Measurements from ENCODE around the gene STYX.
"Not testable (repeated sequence)": the region's sequence is repeated elsewhere in the genome, so short reads cannot be mapped to it uniquely, and the experiment has no call there.

Gene STYX

DNA sequence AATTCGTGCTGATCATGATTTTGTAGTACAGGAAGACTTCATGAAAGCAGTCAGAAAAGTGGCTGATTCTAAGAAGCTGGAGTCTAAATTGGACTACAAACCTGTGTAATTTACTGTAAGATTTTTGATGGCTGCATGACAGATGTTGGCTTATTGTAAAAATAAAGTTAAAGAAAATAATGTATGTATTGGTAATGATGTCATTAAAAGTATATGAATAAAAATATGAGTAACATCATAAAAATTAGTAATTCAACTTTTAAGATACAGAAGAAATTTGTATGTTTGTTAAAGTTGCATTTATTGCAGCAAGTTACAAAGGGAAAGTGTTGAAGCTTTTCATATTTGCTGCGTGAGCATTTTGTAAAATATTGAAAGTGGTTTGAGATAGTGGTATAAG is 2.5 kb upstream of the STYX start:
- not testable (repeated sequence) for DNase-seq (ENCODE audit: low spot score)

DNA sequence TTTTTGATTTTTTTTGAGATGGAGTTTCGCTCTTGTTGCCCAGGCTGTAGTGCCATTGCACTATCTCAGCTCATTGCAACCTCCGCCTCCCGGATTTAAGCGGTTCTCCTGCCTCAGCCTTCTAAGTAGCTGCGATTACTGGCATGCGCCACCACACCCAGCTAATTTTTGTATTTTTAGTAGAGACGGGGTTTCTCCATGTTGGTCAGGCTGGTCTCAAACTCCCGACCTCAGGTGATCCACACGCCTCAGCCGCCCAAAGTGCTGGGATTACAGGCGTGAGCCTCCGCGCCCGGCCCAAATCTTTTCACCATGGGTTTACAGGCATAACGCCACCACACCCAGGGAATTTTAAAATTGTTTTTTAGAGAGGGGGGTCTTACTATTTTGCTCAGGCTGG is 931 bp upstream of the STYX start:
- not testable (repeated sequence) for DNase-seq (ENCODE audit: low spot score)

- DNase-seq (ENCODE audit: low spot score), result no peak
These were observed 411 bp upstream of the STYX start for GRCh38 chr14:52729585-52729924.

DNA sequence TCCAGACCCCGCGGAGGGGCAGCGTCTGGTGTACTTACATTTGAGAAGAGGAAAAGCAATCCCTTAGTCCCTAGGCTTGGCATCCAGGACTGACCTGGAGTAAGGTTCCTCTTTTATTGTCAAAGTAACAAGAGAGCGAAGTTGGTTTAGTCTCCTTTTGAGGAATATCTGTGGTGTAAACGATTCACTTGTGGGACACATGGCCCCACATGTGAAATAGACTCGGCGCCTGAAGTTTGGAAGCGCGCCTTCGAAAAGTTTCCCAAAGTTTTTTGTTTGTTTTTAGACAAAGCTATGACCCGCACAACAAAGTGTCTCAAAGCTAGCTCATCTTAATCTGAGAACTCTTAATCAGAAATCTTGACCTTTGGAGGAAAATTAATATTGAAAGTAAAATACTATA is 744 bp downstream of the STYX start:
- DNase-seq (ENCODE audit: low spot score), result no peak

- DNase-seq (ENCODE audit: low spot score), result no peak
These were observed 3.9 kb downstream of the STYX start for GRCh38 chr14:52733824-52734223.

DNA sequence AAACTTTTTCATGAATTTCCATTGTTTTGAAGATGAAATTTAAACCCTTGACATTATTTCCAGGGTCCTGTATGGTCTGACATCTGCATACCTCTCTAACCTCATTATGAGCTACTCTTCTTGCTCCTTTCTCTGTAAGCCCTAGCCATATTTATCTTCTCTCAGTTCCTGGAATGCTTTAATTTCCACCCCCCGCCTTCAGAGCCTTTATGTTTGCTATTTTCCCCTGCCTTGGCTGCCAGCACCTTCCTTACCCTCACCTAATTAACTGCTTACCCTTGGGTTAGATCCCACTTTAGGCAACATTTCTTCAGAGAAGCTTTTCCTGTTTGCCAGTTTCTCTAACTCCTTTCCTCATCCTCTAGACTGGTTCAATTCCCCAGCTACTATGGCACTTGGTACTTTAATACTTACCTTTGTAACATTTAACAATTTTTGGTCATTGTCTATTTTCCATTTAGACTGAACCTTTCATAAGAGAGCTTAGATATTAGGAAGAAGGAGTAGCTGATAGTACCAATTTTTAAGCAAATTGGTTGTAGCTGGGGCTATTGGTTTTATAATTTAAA is 6.0 kb downstream of the STYX start:
- no peak for DNase-seq (ENCODE audit: low spot score)

DNA sequence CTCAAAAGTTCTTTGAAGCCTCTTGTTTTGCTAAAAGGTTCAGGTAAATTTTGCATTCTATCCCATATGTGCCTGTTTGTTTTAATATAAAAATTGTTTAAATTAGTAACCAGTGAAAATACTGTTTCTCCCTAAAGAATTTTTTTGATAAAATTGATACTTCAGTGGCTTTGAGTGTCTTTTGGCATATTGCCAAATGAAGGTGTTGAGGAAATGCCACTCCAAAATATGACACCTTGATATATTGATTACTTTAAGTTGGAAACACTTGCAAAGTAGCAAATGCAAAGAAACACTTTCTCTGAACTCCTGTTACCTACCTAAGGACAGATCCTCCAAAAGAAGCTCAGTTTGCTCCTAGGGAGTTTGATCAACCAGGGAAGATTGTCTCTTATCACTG is 8.4 kb downstream of the STYX start:
- DNase-seq (ENCODE audit: low spot score), result no peak

GRCh38 chr14:52740751-52741150 is 10.8 kb downstream of the STYX start:
- DNase-seq (ENCODE audit: low spot score), result no peak

DNA sequence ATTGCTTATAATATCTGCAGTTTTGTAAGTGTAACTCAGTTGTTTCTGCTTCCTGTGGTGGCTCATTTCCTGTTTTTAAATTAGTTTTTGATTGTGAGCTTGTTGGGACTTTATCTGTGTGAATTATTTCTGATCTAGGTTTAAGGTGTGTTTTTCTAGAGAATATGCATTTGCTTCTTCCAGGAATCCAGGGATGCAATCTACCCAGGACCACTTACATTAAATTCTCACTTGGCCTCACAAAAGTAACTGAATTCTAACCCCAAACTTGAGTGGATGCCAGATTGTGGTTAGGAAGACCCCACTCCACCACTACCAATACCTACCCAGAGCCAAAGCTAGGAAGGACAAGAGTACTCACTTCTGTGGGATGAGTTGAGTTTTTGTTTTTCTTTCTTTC is 11.9 kb downstream of the STYX start:
- DNase-seq (ENCODE audit: low spot score), result no peak

DNA sequence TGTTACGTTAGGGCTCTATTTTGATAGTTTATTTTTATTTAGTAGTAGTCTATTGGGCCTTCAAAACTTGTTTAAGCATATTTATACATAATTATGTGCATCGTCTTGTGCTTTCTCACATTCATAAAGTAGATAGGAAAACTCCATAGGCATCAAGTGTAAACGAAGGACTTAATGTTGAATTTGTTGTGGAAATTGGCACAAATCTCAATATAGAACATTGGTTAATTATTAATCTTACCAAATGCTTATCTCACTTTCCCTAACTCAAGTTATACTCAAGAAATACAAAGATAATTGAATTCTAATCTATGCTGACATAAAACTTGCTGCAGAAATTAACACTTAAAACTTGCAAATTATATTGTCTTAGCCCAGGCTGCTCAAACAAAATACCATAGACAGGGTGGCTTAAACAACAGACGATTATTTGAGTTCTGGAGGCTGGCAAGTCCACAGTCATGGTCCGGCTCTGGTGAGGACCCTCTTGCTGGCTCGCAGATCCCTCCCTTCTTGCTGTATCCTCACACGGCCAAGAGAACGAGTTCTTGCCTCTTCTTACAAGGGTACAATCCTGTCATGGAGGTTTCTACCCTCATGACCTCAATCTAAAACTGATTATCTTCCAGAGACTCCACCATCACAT is 18.8 kb downstream of the STYX start:
- DNase-seq (ENCODE audit: low spot score), result no peak

DNA sequence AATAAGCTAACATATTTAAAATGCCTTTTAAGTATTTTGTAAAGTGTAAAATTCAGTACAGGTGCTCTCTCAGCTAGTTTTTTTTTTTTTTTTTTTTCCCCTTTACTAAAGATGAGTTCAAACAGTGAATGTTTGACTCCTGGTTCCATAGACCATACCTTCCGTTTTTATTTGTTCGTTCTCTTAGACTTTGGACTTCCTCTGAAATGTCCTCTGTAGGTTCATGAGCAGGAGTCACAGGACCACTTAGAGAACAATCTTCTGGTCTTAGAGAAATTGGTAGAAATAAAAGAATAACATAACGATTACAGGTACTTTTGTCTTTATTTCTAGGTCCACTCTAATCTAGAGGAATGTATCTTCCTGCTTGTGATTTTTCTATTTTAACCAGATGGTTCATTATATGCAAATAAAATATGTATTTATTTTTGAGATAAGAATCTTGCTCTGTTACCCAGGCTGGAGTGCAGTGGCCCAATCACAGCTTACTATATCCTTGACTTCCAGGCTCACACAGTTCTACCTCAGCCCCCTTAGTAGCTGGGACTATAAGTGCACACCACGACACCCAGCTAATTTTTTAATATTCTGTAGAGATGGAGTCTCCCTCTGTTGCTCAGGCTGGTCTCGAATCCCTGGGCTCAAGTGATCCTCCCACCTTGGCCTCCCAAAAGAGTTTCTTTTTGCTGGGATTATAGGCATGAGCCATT is 25.8 kb downstream of the STYX start:
- no peak for DNase-seq (ENCODE audit: low spot score)

DNA sequence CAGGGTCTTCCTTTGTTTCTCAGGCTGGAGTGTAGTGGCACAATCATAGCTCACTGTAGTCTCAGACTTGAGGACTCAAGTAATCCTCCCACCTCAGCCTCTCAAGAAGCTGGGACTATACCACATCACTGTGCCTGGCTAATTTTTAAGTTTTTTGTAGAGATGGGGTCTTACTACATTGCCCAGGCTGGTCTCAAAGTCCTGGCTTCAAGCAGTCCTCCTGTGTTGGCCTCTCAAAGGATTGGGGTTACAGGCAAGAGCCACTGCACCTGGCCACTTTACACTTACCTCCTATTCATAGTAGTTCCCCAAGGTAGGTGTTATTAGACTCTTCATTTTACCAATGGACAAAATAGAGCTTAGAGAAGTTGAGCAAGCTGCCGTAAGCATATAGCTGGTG is 29.2 kb downstream of the STYX start:
- no peak for DNase-seq (ENCODE audit: low spot score)

DNA sequence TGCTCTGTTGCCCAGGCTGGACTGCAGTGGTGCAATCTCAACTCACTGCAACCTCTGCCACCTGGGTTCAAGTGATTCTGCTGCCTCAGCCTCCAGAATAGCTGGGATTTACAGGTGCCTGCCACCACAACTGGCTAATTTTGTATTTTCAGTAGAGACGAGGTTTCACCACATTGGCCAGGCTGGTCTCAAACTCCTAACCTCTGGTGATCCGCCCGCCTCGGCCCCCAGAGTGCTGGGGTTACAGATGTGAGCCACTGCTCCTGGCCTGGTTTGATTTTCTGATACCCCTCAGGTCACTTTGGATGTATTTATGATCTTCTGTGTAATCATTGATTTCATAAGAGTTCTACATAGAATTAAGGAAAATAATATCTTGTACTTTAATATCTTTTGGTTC is 33.0 kb downstream of the STYX start:
- not testable (repeated sequence) for DNase-seq (ENCODE audit: low spot score)

GRCh38 chr14:52767058-52767833 is 37.3 kb downstream of the STYX start:
- no peak for DNase-seq (ENCODE audit: low spot score)

DNA sequence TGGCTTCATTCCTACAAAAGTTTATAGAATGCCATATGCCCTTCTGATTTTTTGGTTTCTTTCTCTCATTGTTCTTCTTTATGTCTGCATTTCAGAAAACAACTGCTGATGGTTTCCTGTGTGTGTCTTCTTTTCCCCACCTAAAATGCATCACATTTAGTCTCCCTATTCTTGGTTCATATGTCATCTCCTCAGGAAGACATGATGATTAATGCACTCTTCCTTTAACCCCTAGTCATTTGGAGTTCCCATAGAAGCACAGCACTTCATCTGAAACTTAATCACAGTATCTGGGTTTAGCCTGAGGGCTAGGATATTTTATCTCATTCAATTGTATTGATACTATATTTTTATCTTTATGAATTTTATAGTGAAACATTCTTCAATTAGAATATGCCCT is 39.9 kb downstream of the STYX start:
- DNase-seq (ENCODE audit: low spot score), result no peak

DNA sequence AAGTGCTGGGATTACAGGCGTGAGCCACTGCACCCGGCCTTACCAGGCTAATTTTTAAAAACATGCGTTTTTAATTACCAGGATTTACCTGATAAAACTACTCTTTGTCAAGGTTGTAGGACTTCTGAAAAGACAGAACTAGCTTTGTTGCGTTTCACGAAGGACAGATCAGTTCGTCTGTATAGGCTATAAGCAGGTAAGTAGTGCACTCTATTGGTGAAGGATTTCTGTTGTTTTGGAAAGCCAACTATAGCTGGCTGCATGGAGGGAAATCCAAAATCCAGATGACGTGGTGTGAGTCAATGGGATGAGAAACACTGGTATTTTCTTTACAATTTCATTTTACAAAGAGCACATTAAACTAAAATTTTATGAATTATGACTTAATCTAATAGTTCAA is 46.9 kb downstream of the STYX start:
- no peak for DNase-seq (ENCODE audit: low spot score)

- no peak for DNase-seq (ENCODE audit: low spot score)
These were observed 48.7 kb downstream of the STYX start for GRCh38 chr14:52778702-52779101.

GRCh38 chr14:52780893-52781292 is 50.9 kb downstream of the STYX start:
- DNase-seq (ENCODE audit: low spot score), result no peak

DNA sequence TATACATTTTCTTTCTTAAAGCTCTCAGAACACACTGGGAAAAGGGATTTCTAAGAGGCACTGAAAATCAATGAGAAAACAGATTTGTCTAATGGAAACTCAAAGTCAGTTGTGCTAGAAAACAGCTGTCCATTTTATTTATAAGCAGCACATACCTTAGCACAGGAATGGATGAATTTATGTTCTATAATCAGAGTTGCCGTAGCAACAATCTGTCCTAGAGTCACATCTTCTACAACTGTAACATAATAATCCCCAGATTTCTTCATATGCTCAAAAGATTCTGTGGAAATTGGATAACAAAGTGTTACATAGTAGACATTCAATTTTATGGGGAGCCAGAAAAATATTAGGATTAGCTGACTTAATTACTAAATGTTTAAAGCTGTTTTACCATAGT is 51.7 kb downstream of the STYX start:
- DNase-seq (ENCODE audit: low spot score), result no peak

- DNase-seq (ENCODE audit: low spot score), result no peak
These were observed 53.2 kb downstream of the STYX start for GRCh38 chr14:52783206-52783605.

DNA sequence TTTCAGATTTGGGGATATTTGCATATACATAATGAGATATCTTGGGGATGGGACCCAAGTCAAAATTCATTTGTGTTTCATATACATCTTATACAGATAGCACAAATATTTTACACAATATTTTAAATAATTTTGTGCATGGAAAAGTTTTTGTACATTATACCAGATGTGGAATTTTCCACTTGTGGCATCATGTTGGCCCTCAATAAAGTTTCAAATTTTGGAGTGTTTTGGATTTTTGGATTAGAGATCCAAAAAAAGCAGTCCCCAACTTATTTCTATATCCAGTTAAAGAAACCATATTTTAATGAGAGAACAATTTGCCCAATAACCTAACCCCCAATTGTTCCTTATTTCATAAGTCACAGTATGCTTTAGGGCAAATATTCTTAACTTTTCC is 56.9 kb downstream of the STYX start:
- no peak for DNase-seq (ENCODE audit: low spot score)

DNA sequence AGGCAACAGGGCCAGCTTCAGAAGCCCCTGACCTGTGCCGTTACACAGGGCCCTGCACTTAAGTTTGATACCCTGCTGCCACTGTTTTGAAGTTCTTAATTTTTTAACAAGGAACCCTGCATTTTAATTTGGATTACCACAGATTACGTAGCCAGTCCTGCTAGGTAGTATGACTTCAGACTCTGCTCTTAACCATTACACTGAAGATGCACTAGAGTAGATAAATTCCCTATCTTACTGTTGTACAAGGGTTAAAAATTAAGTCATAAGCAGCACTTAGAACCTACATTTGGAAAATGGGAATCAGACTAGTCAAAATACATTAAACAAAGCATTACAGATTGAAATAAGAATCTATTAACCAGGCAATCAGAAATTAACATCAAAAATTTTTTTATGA is 59.2 kb downstream of the STYX start:
- DNase-seq (ENCODE audit: low spot score), result no peak
